K562 treated with DMSO at 1 percent for 48 hours (cell line): Measurements from ENCODE around the gene TMEM47. TPM values are rescaled to one million over a fixed set of nuclear protein-coding genes. Genes with fewer than 3 reads are reported as not detected.

Experiments used
- total RNA-seq: library from RNA; unstranded; fragments of 300-600 nt; gene quantifications from 2 replicates; pipeline ENCODE4 v1.2.3, GENCODE V29; 2022; ENCODE audit warnings: low replicate concordance; ENCODE audit errors: extremely low read depth

TMEM47 gene
- not detected in 2 replicates for total RNA-seq

GRCh38 chrX:34656842-34657725 lies at the start of gene TMEM47:
TMEM47 (minus strand) TSS chrX:34657285; CDS start chrX:34657029, 256 bp downstream.

